Smooth muscle cell of the brain vasculature (primary cell): ENCODE measurements around the gene TLCD2.
"Not testable (repeated sequence)": the region's sequence is repeated elsewhere in the genome, so short reads cannot be mapped to it uniquely, and the experiment has no call there.

Source experiments
- DNase-seq: peaks from one replicate; pipeline ENCODE4 v3.0.0-alpha.2; 2012; ENCODE audit warnings: low read depth, low spot score

TLCD2 gene

DNA sequence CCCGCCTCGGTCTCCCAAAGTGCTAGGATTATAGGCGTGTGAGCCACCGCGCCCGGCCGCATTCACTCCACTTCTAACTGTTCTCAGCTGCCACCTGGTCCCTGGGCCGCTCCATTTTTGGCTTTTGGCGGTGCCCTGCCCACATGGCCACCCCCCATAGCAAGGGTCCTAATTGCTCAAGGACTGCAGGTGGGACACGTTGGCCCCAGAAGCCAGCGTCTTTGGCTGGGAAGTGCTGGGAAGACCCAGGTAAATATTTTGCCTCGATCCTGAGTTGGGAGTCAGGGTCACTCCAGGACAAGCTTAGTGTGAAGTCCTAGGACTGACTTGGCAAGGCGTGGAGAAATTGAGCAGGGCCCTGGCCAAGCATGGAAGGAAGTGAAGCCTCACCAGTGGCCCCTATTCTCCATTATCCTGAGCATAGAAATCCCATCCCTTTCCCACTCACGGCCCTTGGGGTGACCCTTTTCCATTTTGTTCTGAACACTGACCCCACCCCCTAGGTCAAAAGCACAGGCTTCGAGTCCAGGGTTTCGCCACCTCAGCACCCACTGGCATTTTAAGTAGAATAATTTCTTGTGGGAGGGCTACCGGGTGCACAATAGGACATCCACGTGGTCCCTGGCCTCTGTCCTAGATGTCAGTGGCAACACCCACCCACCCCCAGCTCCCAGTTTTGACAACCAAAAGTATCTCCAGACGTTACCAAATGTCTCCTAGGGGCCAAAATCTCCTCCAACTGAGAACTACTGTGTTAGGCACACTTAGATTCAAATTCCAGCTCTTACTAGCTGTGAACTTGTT lies 8.4 kb upstream of the TLCD2 start:
- DNase-seq = no peak

DNA sequence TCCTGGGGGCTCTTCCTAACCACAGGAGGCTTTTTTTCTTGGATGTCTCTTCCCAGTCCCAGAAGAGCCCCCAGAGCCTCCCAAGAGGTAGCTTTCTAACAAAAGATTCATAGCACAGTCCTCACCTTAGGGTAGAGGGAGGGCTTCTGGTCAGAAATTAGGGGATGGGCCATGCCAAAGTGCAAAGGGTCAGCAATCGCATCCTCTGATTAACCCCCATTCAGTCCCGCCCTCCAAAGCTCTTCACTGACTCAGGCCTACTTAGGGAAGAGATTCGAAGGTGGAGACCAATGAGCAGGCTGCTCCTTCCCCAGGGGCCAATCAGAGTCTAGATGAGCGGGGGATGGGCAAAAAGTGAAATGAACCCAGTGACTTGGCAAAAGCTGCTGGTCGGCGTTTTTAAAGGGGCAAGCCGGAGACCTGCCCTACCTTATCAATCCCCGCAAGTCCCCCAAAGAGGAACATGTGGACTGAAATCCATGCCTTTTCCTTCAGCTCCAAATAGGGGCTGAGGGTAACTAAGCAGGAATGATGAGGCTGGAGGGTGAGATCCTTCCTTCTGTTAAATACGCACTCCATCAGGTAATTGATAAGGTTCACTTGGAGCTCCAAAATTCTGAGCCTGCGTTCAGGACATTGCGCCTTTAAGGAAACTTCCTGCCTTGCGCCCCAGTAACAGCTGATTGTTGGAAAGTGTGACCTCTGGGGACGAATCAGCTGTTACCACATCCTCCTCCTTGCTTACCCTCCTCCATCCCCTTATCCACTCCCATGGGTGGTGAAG lies 6.9 kb upstream of the TLCD2 start:
- DNase-seq = peak; percentile 97

DNA sequence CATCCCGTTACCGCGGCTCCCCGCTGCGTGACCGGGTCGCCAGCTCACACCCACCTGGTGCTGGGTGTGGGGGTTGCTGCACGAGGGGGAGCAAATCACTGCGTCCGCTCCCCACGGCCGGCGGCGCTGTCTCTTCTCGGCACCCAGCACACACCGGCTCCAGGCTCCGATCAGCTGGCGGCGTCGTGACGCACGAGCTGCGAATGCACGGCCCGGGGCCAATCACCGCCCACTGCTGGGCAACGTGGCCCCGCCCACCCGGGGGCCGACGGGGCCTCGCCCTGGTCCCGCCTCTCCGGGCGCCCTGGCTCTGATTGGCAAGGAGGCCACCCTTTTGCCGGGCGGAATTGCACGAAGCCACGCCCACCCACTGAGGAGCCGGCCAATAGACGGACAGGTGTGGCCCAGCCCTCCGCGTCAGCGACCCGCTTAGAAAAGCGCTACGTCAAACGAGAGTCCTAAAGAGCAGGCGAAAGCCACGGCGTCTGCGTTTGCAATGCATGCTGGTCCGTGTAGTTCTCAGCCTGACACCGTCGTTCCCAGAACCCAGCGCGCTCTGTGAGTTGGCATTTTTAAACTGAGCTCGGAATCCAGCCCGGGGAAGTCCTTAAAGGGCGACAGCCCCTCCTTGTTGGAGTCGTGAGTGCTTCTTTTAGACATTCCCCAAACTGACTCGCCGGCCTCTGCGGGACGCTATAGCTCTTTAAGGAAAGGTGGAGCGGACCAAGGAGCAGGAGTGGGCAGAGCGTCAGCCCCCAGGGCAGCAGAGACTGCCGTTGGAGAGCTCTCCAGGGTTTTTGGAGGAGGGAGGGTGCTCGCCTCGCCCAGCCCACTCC lies 6.1 kb upstream of the TLCD2 start:
- DNase-seq = peak; percentile 100

DNA sequence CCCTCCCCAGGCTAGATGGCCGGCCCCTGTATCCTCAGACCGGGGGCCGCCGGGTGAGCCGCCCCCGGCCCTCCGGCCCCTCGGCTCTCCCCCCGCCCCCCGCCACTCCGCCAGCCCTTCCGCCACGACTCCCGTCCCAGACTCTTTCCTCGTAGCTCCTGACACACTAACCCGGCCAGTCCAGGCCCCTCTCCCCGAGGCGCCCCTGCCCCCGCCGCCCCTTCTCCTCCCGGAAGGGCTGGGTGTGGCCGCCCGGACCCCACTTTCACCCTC lies 5.6 kb upstream of the TLCD2 start:
- no peak for DNase-seq

DNA sequence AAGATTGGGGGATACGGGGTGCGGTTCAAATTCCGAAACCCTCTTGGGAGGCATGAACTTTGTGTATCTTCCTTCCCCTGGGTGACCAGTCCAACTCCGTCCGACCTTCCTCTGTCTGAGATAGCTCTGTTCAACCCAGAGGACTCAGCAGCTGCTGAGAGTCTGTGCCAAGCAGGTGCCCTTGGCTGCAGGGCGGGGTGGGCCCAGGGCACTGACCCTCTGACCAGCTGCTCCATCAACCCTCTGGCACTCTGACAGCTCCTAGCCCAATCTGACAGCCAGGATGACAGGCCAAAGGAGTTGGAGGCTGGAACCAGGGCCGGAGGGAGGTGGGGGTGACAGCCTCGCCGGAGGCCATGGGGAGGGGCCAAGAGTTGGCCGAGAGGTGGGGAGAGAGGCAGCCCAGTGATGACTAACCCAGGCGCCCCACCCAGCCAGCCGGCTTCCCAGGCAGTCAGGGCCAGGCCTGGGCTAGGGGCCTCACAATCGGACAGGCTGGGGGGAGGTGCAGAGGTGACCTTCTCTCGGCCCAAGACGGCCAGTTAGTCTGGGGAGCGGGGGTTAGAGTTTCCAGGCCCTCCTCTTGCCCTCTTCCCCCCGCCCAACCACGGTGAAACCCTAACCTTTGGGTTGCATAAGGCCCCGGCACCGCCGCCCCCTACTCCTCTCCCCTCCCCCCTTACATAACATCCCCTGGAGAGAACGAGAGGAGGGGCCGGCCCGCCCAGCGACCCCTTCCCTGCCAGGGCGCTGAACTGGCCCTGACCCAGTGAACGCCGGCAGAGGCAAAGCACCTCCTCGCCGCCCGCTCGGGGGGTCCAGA lies 5.0 kb upstream of the TLCD2 start:
- DNase-seq = no peak

DNA sequence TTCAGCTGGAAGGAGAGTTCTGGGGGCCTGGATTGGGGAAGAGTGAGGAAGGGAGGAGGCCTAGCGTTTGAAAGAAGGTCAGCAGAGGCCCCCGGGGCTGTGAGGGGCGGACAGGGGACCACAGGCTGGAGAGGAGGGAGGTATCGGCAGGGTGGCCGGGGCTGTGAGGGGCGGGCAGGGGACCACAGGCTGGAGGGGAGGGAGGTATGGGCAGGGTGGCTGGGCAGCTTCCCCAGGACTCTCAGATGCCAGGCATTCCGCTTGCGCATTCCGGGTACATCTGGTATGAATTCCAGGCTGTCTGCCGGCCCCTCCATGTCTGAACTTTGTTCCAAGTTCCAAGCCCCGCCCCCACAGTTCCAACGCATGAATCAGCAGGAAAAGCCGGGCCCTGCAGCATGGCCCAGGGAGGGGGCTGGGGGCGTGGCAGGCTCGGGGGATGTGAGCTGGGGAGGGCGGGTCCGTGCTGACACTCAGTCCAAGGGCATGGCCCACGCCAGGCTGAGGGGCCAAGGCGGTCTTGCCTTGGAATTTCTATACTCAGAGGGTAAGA lies 4.3 kb upstream of the TLCD2 start:
- DNase-seq = peak; percentile 95

DNA sequence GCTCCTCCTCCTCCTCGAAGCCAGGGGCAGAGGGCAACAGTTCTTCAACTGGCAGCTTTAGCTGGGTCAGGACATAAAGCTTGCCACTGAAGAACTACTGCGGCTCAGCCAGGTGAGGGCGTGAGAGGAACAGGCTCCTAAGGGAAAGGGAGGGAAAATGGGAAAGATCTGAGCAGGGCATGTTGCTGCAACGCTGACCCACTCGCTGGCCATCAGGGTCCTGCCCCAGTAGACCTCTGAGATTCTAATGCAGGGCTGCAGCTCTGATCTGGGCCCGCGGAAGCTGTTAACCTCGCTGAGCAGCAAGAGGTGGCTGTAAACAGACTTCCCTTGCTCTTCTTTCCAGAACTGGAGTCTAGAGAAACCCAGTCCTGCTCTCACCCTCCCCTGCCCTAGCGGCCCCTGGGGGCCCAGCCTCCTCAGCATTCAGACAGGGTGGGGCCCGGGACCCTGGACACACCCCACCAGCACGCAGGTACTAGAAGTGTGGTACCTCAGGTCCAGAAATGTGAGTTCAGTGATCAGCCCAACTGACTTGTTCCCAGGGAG lies 3.8 kb upstream of the TLCD2 start:
- no peak for DNase-seq

DNA sequence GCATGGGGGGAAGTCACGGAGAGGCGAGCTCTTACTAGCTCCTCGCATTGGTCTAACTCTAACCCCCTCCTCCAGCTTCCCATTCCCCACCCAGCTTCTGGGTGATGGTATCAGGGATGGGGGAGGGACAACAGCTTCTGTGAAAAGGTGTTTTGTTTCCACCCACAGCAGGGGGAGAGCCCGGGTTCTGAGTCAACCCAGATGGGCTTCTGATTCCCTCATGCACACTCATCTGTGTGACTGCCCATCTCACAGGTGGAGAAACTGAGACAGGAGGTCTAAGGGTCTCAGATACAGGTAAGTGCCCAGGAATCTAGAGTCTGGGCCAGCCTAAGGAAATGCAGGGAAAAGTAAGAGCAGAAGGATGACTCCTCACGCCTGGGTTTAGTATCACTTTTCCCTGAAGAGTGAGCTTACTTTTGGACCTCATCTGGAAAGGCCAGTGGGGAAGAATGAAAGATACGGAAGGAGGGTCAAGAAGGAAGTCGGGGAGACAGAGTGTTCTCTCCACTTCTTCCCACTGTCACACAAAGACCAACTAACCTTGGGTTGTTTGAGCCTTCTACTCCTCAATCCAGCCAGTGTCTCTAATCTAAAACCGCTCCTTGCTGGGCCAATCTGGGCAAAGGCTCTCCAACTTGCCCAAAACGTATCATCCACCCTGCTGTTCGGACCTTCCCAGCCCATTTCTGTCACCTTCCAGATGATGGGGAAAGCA lies 3.1 kb upstream of the TLCD2 start:
- no peak for DNase-seq

DNA sequence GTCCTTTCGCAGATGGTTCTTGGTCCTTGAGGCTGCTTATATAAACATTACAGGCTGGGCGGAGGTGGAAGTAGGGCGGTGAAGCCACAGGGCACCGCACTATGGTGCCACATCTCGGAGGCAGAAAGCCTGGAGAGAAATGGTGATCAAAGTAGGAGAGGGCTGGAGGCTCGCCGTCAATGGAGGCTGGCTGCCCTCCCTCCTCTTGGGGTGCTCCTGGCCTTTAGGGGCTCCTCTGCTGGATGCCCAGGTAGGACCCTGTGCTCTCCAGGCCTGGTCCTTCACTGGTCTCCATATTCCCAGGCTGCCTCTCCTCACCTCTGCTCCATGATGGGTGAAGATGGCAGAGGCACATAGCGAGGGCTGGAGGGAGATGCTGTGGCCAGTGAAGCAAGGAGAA lies 2.1 kb upstream of the TLCD2 start:
- DNase-seq = no peak

DNA sequence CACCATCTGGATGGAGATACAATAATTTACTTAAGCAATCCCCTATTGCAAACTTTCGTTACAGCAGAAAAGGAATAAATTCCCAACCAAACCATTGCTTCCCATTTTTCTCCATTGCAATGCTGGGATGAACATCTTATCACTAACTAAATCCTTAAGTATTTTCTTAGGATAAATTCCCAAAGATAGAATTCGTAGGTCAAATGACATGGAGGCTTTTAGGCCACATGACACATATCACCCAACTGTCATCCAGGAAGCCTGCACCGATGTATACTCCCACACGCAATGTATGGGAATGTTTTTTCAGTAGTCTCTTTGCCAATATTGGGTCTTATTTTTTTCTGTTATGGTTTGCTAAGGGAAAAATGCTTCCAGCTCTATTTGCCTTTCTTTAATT lies 1.6 kb upstream of the TLCD2 start:
- DNase-seq = no peak

DNA sequence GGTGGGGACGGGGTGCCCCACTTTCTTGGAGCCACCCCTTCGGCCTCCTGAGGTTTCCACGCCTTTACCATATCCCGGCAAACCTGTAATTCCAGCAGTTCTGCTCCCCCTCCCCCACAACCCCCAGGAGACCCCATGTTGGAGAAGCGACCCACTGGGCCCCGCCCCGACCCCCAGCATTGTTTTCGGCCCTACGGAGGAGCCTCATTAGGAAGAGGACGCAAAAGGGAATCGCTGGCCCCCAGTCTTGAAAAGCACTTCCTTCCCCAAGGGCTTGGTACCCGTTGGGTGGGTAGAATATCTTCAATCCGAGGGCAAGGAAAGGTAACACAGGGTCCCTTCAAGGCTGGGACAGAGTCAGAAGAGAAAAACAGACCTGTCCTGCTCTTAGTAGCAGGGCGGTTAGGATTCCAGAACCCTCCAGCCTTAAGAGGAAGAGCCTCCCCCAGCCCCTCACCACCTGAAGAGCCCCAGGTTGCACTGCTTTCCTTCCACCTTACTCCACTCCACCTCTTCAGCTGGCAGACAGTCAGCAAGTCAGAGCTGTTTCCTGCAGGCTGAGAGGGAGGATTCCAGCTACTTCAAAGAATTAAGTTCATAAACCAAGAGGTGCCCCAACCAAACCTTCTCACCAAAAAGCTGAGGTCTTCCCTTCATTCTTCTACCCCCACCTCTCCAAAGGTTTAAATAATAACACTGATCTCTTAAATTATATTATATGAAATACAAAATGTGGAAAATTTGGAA lies 803 bp upstream of the TLCD2 start:
- DNase-seq = no peak

DNA sequence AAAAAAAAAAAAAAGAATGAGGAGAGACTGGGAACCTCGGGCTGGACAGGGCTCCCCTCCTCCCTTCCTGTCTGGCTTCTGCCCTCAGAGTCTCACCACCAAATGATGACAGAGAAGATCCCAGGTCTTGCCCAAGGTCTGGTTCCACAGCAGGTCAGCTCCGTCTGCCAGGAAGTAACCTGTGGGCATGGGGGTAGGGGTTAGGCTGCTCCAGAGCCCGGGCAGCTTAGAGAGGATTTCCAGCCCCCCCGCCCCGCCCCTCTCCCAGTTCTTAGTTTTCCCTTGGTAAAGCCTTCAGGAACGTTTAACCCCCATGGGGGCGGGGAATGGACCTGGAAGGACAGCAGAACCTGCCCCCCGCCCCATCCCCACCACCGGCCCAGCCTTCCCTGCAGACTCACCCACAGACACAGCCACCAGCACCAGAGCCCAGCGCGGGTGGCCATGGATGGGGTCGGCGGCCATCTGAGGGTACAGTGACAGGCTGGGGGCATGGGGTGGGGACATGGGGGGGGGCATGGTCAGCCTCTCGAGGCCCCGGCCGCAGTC lies 700 bp downstream of the TLCD2 start:
- no peak for DNase-seq

DNA sequence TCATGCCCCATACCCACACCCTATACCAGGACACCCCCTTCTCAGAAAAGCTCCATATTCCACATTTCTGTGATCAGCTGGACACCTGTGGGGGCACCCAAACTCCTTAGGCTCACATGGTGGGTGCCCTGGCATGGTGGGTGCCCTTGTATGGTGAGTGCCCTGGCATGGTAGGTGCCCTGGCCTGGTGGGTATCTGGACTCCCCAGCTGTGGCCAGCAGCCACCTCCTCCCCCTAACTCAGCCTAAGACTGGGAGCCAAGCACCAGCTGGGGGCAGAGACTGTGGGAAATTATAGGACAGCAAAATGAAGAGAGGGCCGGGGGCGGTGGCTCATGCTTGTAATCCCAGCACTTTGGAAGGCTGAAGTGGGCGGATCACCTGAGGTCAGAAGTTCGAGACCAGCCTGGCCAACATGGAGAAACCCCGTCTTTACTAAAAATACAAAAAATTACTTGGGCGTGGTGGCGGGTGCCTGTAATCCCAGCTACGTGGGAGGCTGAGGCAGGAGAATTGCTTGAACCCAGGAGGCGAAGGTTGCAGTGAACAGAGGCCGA lies 1.3 kb downstream of the TLCD2 start:
- not testable (repeated sequence) for DNase-seq

DNA sequence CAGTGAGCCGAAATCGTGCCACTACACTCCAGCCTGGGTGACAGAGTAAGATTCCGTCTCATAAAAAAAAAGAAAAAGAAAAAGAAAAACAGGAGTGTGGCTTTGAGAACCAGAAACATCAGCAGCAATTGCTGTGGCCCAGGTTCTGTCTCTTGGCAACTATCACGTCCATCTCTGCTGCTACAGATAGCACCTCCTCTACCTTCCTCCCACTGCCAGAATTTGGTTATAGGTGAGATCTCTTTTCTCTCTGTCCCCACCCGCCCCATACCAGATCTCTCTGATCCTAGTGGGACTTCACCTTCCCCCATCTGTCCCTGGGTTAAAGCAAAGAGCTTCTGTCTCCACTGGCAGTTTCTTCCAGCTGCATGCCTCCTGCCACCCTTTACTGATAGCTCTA lies 3.1 kb downstream of the TLCD2 start:
- DNase-seq = no peak

DNA sequence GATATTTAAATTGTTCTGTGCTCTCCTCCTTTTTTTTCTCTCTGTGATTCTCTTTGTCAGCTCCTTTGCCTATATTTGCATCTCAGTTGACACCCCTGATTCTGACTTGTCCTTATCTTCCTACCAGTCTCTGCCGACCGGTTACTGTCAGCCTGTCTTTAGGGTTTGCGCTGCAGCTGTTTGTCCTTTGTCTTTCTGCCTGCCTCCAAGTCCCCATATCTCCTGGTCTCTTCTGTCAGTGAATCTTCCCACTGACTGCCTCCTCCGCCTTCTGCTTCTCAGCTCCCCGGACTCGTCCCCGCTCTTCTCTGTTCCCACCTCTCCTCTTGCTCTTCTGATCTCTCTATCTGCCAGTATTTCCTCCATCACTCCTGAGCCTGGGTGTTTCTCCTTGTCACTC lies 5.2 kb downstream of the TLCD2 start:
- DNase-seq = no peak

DNA sequence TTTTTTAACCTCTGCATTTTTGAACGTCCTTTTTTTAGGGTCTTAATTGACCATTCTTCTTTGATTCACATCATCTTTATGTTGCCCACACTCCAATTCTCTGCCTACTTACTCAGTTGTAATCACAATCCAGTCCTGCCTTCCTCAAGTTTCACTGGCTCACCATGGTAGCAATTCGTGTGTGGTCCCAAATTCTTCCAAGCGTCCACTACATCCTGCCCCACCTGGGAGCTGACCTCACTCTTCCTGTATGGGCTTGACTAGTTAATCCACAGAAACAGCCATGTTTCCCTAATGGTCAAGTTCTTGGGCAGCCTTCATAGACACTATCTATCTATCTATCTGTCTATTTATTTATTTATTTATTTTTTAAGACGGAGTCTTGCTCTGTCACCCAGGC lies 7.1 kb downstream of the TLCD2 start:
- DNase-seq = no peak

DNA sequence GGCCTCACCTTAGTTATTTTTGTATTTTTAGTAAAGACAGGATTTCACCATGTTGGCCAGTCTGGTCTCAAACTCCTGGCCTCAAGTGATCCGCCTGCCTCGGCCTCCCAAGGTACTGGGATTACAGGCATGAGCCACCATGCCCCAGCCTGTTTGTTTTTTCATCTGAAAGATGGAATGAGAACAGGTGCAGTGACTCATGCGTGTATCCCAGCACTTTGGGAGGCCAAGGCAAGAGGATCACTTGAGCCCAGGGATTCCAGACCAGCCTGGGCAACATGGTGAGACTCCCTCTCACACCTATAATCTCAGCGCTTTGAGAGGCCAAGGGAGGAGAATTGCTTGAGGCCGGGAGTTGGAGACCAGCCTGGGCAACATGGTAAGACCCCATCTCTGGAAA lies 10.3 kb downstream of the TLCD2 start:
- DNase-seq = not testable (repeated sequence)

DNA sequence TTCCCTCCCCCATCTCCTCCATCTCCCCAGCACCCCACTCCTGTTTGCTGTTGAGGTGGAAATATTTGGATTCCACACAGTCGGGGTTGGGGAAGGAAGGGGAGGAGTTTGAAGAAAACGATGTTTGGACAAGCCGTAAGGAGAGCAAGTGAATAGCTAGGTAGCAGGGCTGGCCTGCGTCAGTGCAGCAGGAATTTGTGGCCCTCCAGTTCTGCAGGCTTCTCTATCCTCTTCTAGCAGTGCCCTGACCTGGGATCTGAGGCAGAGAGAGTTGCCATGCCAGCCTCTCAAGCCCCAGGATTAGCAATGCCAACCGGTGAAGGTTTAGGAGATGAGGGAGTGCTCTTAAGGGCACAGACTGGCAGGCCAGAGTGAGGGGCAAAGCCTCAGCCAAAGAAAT lies 12.5 kb downstream of the TLCD2 start:
- DNase-seq = no peak

DNA sequence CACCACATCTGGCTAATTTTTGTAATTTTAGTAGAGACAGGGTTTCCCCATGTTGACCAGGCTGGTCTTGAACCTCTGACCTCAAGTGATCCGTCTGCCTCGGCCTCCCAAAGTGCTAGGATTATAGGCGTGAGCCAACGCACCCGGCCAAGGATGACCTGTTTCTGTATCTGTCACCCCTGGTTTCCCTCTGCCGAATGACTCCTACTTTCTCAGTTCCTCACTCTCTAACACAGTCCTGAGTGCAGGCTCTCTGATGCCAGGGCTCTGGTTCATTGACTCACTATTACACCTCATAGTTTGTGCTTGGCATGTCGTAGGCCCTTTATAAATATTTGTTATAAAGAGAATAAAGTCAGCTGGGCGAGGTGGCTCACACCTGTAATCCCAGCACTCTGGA lies 14.8 kb downstream of the TLCD2 start:
- no peak for DNase-seq
